GM13977 (cell line): Measurements from ENCODE around the gene ASMTL.
"Not testable (repeated sequence)": the region's sequence is repeated elsewhere in the genome, so short reads cannot be mapped to it uniquely, and the experiment has no call there.

Experiments
- DNase-seq: peaks from one replicate; pipeline ENCODE4 v3.0.0; 2012; ENCODE audit warnings: low spot score
- in situ Hi-C: fragments of 300-500 bp; cut with MboI; formaldehyde crosslinking; loops from one replicate; pipeline ENCODE4 v1.12.0; 2022; ENCODE audit warnings: low sequenced_read_pairs, low pct_unique_long_range_greater_than_20kb, mixed read lengths, inconsistent platforms; ENCODE audit not compliant: unreplicated experiment
- TF ChIP-seq, protein P1 (sequence below): IDR thresholded peaks from 2 replicates; pipeline ENCODE4 v1.5.1; 2012; ENCODE audit warnings: mild to moderate bottlenecking, control low read depth; ENCODE audit not compliant: insufficient read depth; ENCODE audit errors: extremely low read depth, missing control alignments

Gene ASMTL

GRCh38 chrX:1412551-1413161, 40.1 kb downstream of the ASMTL start:
- in situ Hi-C loops, result no loop called here
- TF ChIP-seq, protein P1, sequence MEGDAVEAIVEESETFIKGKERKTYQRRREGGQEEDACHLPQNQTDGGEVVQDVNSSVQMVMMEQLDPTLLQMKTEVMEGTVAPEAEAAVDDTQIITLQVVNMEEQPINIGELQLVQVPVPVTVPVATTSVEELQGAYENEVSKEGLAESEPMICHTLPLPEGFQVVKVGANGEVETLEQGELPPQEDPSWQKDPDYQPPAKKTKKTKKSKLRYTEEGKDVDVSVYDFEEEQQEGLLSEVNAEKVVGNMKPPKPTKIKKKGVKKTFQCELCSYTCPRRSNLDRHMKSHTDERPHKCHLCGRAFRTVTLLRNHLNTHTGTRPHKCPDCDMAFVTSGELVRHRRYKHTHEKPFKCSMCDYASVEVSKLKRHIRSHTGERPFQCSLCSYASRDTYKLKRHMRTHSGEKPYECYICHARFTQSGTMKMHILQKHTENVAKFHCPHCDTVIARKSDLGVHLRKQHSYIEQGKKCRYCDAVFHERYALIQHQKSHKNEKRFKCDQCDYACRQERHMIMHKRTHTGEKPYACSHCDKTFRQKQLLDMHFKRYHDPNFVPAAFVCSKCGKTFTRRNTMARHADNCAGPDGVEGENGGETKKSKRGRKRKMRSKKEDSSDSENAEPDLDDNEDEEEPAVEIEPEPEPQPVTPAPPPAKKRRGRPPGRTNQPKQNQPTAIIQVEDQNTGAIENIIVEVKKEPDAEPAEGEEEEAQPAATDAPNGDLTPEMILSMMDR, result no peak
- no peak for DNase-seq

GRCh38 chrX:1411326-1411725, 41.4 kb downstream of the ASMTL start:
- TF ChIP-seq, protein P1, result no peak
- no peak for DNase-seq
- in situ Hi-C loops, result no loop called here

- DNase-seq, result no peak
- in situ Hi-C loops, result no loop called here
- TF ChIP-seq, protein P1, result no peak
Observed at GRCh38 chrX:1407035-1407434, 45.7 kb downstream of the ASMTL start.

DNA sequence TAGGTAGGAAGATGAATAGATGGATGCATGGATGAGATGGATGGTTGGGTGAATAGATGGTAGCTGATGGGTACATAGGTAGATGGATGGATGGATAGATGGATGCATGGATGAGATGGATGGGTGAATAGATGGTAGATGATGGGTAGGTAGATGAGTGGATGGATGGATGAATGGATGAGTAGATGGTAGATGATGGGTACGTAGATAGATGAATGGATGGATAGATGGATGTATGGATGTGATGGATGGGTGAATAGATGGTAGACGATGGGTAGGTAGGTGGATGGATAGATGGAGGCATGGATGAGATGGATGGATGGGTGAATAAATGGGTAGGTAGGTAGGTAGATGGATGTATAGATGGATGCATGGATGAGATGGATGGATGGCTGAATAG, 46.9 kb downstream of the ASMTL start:
- not testable (repeated sequence) for DNase-seq

GRCh38 chrX:1403867-1404266, 48.8 kb downstream of the ASMTL start:
- in situ Hi-C loops, DNase-seq: not testable (repeated sequence)

More for the DNA sequence above, 46.9 kb downstream of the ASMTL start:
- in situ Hi-C loops, result not testable (repeated sequence)

- TF ChIP-seq, protein P1, result no peak
- in situ Hi-C loops, result no loop called here
- no peak for DNase-seq
Observed at GRCh38 chrX:1403228-1403627, 49.5 kb downstream of the ASMTL start.

- TF ChIP-seq, protein P1, result no peak
- DNase-seq, result no peak
- in situ Hi-C loops, result no loop called here
Observed at GRCh38 chrX:1401611-1402430, 50.9 kb downstream of the ASMTL start.
